B cell (primary cell): ENCODE measurements around the gene HMGB4.

Experiments
- EZH2 ChIP-seq: IDR thresholded peaks from 2 replicates; pipeline ENCODE4 v1.6.1; 2012; ENCODE audit warnings: borderline replicate concordance, low read depth, mild to moderate bottlenecking, moderate library complexity, low read length; ENCODE audit not compliant: insufficient read depth, poor library complexity, severe bottlenecking
- TF ChIP-seq, protein P1 (sequence below): fragments of 200-600 bp; IDR thresholded peaks from one replicate; pipeline ENCODE4 v1.8.0; 2022; ENCODE audit warnings: antibody characterized with exemption, mild to moderate bottlenecking

DNA sequence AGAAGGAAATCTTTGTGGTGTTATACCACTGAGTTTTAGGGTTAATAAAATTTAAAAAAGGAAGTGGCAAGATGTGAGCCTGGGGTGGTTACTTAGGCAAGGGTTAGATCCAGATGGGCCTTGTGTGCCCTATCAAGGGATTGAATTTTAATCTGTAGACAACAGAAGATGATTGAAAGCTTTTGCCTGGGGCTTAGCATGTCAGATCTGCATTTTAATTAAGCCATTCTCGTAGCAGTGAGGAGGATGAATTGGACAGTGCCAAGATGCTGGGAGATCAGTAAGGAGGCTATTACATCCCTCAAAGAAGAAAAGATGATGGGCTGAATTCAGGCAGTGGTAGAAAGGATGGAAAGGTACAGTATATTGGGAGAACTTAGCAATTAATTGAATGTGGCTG is 42.3 kb downstream of the HMGB4 start:
- TF ChIP-seq EZH2 = no peak
- TF ChIP-seq, protein P1, sequence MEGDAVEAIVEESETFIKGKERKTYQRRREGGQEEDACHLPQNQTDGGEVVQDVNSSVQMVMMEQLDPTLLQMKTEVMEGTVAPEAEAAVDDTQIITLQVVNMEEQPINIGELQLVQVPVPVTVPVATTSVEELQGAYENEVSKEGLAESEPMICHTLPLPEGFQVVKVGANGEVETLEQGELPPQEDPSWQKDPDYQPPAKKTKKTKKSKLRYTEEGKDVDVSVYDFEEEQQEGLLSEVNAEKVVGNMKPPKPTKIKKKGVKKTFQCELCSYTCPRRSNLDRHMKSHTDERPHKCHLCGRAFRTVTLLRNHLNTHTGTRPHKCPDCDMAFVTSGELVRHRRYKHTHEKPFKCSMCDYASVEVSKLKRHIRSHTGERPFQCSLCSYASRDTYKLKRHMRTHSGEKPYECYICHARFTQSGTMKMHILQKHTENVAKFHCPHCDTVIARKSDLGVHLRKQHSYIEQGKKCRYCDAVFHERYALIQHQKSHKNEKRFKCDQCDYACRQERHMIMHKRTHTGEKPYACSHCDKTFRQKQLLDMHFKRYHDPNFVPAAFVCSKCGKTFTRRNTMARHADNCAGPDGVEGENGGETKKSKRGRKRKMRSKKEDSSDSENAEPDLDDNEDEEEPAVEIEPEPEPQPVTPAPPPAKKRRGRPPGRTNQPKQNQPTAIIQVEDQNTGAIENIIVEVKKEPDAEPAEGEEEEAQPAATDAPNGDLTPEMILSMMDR = no peak
